Left cardiac atrium (tissue), 4 donors: Measurements from ENCODE around the gene ZNF883. TPM values are rescaled to one million over a fixed set of nuclear protein-coding genes. Genes with fewer than 3 reads are reported as not detected.
"Not testable (repeated sequence)": the region's sequence is repeated elsewhere in the genome, so short reads cannot be mapped to it uniquely, and the experiment has no call there.

Source experiments
- ATAC-seq, 2 donors: fragments of 200-7000 bp; cut with Tn5 transposase; one replicate each; pipeline ENCODE4 v1.9.1; 2020; ENCODE audit warnings: mild to moderate bottlenecking in 2 of 2, moderate library complexity in 2 of 2
- DNase-seq: peaks from one replicate; pipeline ENCODE4 v3.0.0-alpha.2; 2020
- intact Hi-C, 2 donors: fragments of 100-400 bp; cut with DNase I; formaldehyde crosslinking; loops; one replicate each; pipeline versions ENCODE4 v1.14.1 to v1.15.1; 2022 to 2023
- long read RNA-seq: library from polyadenylated mRNA; unstranded; transcript quantifications from one replicate; pipeline ENCODE4 v2.0.0, GENCODE V29; 2021
- total RNA-seq, 2 donors: library from RNA; stranded (reverse); fragmentation: NEBNext Ultra II Directional; extraction: Animal tissue kit (Norgen Biotek cat#: 25700); gene quantifications; one replicate each; pipeline ENCODE4 v1.2.1, GENCODE V29; 2021
- donor health status: DM: no; HTN: yes; CAD: no.
- donor health status: DM: no; HTN: yes; CAD: no; lungs with severe emphysema.
- donor health status: DM: yes; HTN: yes; CAD: no.
- donor health status: Dilated cardiomyopathy.

ZNF883 gene
- 1 to 10 TPM; 2.8 to 6.0 TPM for total RNA-seq
- long read RNA-seq, partial matches to known transcripts = 0 of 4 reads
- long read RNA-seq, other reads (novel, unspliced or antisense) = 0 of 4 reads

DNA sequence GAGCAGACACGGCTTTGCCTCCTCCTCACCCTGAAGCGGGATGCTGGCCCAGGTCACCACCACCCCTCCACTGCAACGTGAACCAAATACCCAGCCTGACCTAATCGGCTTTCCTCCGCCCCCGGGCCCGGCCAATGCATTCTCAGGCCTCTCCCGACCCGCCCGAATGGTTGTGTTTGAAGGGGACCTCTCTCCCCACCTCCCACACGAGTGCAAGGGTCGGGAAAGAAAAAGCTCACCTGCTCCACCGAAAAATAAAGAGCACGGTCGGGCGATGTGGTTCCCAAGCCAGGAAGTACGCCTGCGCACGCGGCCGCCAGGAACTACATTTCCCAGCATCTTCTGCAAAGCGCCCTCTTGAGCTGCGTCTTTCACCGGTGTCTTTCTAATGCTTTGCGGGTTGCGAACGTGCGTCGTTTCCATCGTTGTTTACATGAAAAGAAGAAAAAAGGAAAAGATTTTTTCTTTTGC is at the start of gene ZNF883:
Gene ZNF883, minus strand, starts transcription at position 282 of the 471 bp plus-strand sequence.
- ATAC-seq (peak; percentile 77 to 84), DNase-seq (peak; percentile 73)
- intact Hi-C loops = no loop called here

- ATAC-seq, DNase-seq, intact Hi-C loops: not testable (repeated sequence)
These were observed 49.3 kb upstream of the ZNF883 start for GRCh38 chr9:113061072-113061850.

- intact Hi-C loops = not testable (repeated sequence)
These were observed 47.7 kb upstream of the ZNF883 start for GRCh38 chr9:113059581-113060284.

GRCh38 chr9:113057193-113057592 is 45.2 kb upstream of the ZNF883 start:
- DNase-seq (no peak), ATAC-seq (no peak)
- intact Hi-C loops = no loop called here

More at GRCh38 chr9:113059581-113060284, 47.7 kb upstream of the ZNF883 start:
- DNase-seq, ATAC-seq: not testable (repeated sequence)

GRCh38 chr9:113056191-113057106 is 44.5 kb upstream of the ZNF883 start, which contains the start of gene ZFP37:
ZFP37 (minus strand) TSS chr9:113056724; CDS start chr9:113056688, 36 bp downstream.
- DNase-seq (peak; percentile 97), ATAC-seq (peak; percentile 99 to 100)
- intact Hi-C loops = no loop called here

- no peak for ATAC-seq
- DNase-seq = no peak
- intact Hi-C loops = no loop called here
These were observed 31.1 kb upstream of the ZNF883 start for GRCh38 chr9:113042884-113043657.

GRCh38 chr9:113026200-113026599 is 14.2 kb upstream of the ZNF883 start:
- no peak for ATAC-seq
- no peak for DNase-seq
- intact Hi-C loops = no loop called here

DNA sequence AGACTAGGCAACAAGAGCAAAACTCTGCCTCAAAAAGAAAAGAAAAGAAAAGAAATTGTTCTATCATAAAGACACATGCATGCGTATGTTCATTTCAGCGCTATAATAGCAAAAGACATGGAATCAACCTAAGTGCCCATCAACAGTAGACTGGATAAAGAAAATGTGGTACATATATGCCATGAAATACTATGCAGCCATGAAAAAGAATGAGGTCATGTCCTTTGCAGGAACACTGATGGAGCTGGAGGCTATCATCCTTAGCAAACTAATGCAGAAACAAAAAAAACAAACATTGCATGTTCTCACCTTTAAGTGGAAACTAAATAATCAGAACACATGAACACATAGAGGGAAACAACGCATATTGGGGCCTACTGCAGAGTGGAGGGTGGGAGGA is 6.3 kb upstream of the ZNF883 start:
- ATAC-seq (no peak), DNase-seq (no peak)
- intact Hi-C loops = no loop called here

DNA sequence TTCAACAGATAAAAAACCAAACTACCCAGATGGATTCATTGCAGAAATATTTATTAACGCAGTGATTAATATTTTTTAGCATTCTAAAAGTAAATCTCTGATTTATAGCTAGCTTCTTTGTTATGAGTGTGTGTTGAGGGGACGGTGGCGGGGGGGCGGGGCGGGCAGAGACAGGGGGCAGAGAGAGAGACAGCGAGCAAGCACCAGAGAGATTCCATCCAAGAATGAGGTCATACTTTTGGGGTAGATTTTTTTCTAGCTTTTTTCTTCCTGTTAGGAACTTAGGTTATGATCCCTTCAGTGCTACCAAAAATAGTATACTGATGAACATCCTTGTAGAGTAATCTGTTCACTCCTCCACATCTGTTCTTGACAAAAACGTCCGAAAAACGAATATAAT is 500 bp upstream of the ZNF883 start:
- intact Hi-C loops = no loop called here
- DNase-seq (no peak), ATAC-seq (no peak)

DNA sequence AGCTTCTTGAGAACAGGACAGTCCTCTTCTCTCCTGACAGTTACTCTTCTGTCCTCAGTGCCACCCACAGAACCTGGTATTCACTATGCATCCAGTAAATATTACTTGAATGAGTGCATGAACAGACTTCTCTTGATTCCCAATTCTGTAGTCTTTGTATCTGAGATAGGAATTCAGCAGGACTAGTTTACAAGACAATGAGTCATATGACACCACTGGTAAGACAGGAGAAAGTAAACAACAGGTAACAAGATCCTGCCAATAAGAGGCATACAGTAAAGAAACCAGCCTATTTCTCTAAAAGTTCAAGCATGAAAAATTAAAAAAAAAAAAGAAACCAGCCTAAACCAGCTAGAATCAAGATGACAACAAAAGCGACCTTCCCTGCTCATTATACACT is 6.2 kb downstream of the ZNF883 start:
- intact Hi-C loops = no loop called here
- no peak for ATAC-seq

DNA sequence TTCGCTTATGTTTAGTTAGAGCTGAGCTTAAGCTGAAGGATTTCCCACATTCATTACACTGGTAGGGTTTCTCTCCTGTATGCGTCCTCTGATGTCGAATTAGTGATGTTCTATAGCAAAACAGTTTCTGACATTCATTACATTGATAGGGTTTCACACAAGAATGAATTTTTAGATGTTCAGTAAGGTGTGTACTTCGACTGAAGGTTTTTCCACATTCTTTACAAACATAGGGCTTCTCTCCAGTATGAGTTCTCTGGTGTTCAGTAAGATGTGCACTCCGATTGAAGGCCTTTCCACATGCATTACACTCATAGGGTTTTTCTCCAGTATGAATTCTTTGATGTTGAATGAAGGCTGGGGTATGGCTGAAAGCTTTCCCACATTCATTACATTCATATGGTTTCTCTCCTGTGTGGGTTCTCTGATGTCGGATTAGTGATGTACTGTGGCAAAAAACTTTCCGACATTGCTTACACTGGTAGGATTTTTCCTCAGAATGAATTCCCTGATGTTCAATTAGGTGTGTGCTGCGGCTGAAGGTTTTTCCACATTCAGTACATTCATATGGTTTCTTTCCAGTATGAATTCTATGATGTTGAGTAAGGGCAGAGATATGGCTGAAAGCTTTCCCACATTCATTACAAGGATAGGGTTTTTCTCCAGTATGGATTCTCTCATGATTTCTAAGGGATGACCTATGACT is 14.6 kb downstream of the ZNF883 start:
- intact Hi-C loops = no loop called here
- no peak for ATAC-seq

More for the DNA sequence above, 6.2 kb downstream of the ZNF883 start:
- DNase-seq = no peak

GRCh38 chr9:112971415-112971814 is 40.6 kb downstream of the ZNF883 start:
- DNase-seq (no peak), ATAC-seq (no peak)
- intact Hi-C loops = no loop called here

More for the DNA sequence above, 14.6 kb downstream of the ZNF883 start:
- DNase-seq = no peak

DNA sequence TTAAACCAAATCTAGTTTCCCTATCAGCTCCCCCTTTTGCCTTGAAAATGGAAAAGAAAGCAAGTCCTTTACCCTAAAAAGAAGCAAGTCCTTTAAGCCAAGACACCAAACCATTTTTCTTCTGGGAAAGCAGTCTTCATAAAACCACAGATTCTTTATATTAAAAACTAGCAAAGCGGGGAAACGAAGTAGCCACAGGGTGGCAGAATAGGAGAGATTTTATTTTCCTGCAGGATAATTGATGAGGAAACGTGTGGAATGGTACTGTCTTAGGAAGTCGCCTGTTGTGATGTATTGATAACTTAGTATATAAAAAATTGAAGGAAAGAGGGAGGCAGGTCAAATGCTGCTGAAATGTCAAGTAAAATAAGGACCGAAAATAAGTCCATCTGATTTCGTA is 41.1 kb downstream of the ZNF883 start:
- ATAC-seq (no peak), DNase-seq (no peak)
- intact Hi-C loops = no loop called here

DNA sequence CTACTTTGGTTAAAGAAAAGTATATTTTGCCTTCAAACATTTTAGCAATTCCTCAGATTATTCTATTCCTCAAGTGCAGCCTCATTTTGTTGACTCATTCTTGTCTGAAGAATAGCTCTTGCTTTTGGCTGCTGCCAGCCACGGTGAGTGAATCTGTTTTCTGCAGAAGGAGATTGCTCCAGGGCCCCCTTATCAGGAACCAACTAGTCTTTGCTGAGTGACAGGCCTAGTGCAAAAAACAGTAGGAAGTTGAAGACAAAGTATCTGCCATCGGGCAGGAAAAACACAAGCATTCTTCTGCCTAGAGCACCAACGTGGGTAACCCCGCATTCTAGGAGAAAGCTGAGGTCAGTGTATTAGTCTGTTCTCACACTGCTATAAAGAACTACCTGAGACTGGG is 42.3 kb downstream of the ZNF883 start:
- intact Hi-C loops = no loop called here
- no peak for DNase-seq
- ATAC-seq = no peak

DNA sequence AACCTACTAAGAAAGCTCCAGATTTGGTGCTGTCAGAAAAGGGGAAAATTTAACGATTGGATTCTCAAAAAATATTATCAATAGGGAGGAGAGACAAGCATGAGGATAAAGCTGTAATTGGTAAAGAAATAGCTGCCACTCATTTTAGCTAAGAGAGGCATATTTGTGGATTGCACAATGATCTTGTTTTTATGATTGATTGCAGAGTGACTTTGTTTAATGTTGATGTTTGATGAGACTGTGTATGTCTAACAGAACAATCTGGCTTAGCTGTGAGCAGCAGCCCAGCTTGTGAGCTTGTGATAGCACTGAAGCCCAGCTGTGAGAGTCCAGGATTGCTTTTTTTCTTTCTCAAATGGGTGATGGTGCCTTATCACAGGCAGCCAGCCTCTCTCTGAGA is 56.4 kb downstream of the ZNF883 start:
- ATAC-seq (no peak), DNase-seq (no peak)
- intact Hi-C loops = no loop called here

GRCh38 chr9:112945620-112946208 is 66.3 kb downstream of the ZNF883 start:
- ATAC-seq (no peak), DNase-seq (no peak)
- intact Hi-C loops = no loop called here

GRCh38 chr9:112939418-112939817 is 72.6 kb downstream of the ZNF883 start:
- intact Hi-C loops = no loop called here
- ATAC-seq (no peak), DNase-seq (no peak)
